Activated CD4-positive, alpha-beta memory T cell treated with anti-CD3 and anti-CD28 coated beads, Interleukin-2, amount 10 ng/mL, durations not matched to agents 7 days and 5 days (primary cell): ENCODE data around the gene PTN. TPM values are rescaled to one million over a fixed set of nuclear protein-coding genes. Genes with fewer than 3 reads are reported as not detected.

Experiments used
- CTCF ChIA-PET: fragments of 350-600 bp; sonication (Branson Sonifier 250); formaldehyde crosslinking; loops from one replicate; lab custom pipeline; 2021; ENCODE audit warnings: antibody characterized with exemption, inconsistent platforms; lab: Charles Lee
- POLR2A ChIA-PET: fragments of 350-600 bp; sonication (Branson Sonifier 250); formaldehyde crosslinking; loops from one replicate; lab custom pipeline; 2021; ENCODE audit warnings: antibody characterized with exemption; lab: Charles Lee
- DNase-seq: peaks from one replicate; pipeline ENCODE4 v3.0.0-alpha.2; 2020
- H3K27ac Mint-ChIP-seq: one replicate; pipeline ENCODE4 v1.8.0; 2021; ENCODE audit warnings: mild to moderate bottlenecking, mixed read lengths
- H3K27me3 Mint-ChIP-seq: one replicate; pipeline ENCODE4 v1.8.0; 2021; ENCODE audit warnings: mixed read lengths
- H3K36me3 Mint-ChIP-seq: one replicate; pipeline ENCODE4 v1.8.0; 2021; ENCODE audit warnings: low read depth, mixed read lengths
- H3K4me1 Mint-ChIP-seq: one replicate; pipeline ENCODE4 v1.8.0; 2021; ENCODE audit warnings: mixed read lengths
- H3K4me3 Mint-ChIP-seq: one replicate; pipeline ENCODE4 v1.8.0; 2021; ENCODE audit warnings: mild to moderate bottlenecking, mixed read lengths
- H3K9me3 Mint-ChIP-seq: one replicate; pipeline ENCODE4 v1.8.0; 2021; ENCODE audit warnings: mixed read lengths
- total RNA-seq, 2 experiments: library from RNA; stranded (reverse); gene quantifications; one replicate each; pipeline ENCODE4 v1.2.3, GENCODE V29; 2021

Gene PTN, protein sequence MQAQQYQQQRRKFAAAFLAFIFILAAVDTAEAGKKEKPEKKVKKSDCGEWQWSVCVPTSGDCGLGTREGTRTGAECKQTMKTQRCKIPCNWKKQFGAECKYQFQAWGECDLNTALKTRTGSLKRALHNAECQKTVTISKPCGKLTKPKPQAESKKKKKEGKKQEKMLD
- not detected for total RNA-seq

DNA sequence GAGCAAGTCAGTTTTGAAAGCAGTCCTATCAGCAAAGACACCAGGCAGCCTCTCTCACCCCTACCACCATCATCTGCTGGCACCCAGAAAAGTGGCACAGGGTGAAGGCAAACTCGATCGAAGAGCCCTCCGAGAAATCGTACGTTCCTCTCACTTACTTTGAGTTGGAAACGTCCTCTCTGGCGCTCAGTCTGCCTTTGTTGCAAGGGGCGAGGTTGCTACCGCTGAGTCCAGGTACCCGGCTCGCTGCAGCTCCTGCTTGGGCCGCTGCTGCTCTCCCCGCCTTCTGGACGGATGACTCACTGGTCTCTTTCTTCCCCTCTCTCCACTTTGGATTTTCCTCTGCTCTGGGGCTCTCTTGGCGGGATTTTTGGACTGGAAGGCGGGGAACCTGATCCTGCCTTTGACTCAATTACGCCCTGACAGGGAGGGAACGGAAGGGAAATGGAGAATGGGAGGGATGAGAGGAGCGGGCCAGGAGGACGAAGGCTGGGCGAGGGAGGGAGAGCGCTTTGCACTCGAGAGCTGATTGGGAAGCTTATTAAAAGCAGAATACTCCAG, at the start of gene PTN:
Gene PTN, minus strand, starts transcription at position 453 of the 561 bp plus-strand sequence. CDS start 88,760 bp downstream, outside the sequence.
- peaks cover 3% of the 10 kb centered on the region for H3K27me3 Mint-ChIP-seq
- H3K9me3 Mint-ChIP-seq: peaks cover 3% of the 10 kb centered on the region
- DNase-seq: no peak
- H3K4me1 Mint-ChIP-seq: no peaks in the 10 kb centered on the region
- CTCF ChIA-PET: no interaction called here
- H3K4me3 Mint-ChIP-seq: no peak within 1 kb of the TSS
- no peaks in the 10 kb centered on the region for H3K36me3 Mint-ChIP-seq
- POLR2A ChIA-PET: no interaction called here
- no peak within 1 kb of the TSS for H3K27ac Mint-ChIP-seq

- Mint-ChIP-seq H3K27ac (no peak overlapping the region), H3K4me3 (no peak overlapping the region), H3K9me3 (no peaks in the 10 kb centered on the region), H3K4me1 (no peaks in the 10 kb centered on the region), H3K36me3 (no peaks in the 10 kb centered on the region), H3K27me3 (no peaks in the 10 kb centered on the region)
- CTCF ChIA-PET: no interaction called here
- POLR2A ChIA-PET: no interaction called here
- no peak for DNase-seq
Measured at GRCh38 chr7:137390076-137390475, 46.5 kb upstream of the PTN start.

GRCh38 chr7:137388916-137389315, 45.4 kb upstream of the PTN start:
- Mint-ChIP-seq H3K4me1 (no peaks in the 10 kb centered on the region), H3K9me3 (no peaks in the 10 kb centered on the region), H3K4me3 (no peak overlapping the region), H3K27me3 (no peaks in the 10 kb centered on the region), H3K27ac (no peak overlapping the region), H3K36me3 (no peaks in the 10 kb centered on the region)
- DNase-seq: no peak
- ChIA-PET POLR2A (no interaction called here), CTCF (no interaction called here)

GRCh38 chr7:137386966-137387365, 43.4 kb upstream of the PTN start:
- H3K27me3 Mint-ChIP-seq: no peaks in the 10 kb centered on the region
- DNase-seq: no peak
- POLR2A ChIA-PET: no interaction called here
- no peak overlapping the region for H3K27ac Mint-ChIP-seq
- H3K4me1 Mint-ChIP-seq: no peaks in the 10 kb centered on the region
- CTCF ChIA-PET: no interaction called here
- no peaks in the 10 kb centered on the region for H3K36me3 Mint-ChIP-seq
- no peak overlapping the region for H3K4me3 Mint-ChIP-seq
- no peaks in the 10 kb centered on the region for H3K9me3 Mint-ChIP-seq

GRCh38 chr7:137381045-137381444, 37.5 kb upstream of the PTN start:
- no peak overlapping the region for H3K4me3 Mint-ChIP-seq
- ChIA-PET CTCF (no interaction called here), POLR2A (no interaction called here)
- no peaks in the 10 kb centered on the region for H3K4me1 Mint-ChIP-seq
- no peak for DNase-seq
- H3K27ac Mint-ChIP-seq: no peak overlapping the region
- no peaks in the 10 kb centered on the region for H3K36me3 Mint-ChIP-seq
- no peaks in the 10 kb centered on the region for H3K9me3 Mint-ChIP-seq
- H3K27me3 Mint-ChIP-seq: no peaks in the 10 kb centered on the region

GRCh38 chr7:137373507-137373906, 30.0 kb upstream of the PTN start:
- ChIA-PET POLR2A (no interaction called here), CTCF (no interaction called here)
- DNase-seq: no peak
- H3K36me3 Mint-ChIP-seq: no peaks in the 10 kb centered on the region
- H3K27me3 Mint-ChIP-seq: no peaks in the 10 kb centered on the region
- no peak overlapping the region for H3K4me3 Mint-ChIP-seq
- H3K9me3 Mint-ChIP-seq: peaks cover 8% of the 10 kb centered on the region
- H3K27ac Mint-ChIP-seq: no peak overlapping the region
- no peaks in the 10 kb centered on the region for H3K4me1 Mint-ChIP-seq

GRCh38 chr7:137371616-137372015, 28.1 kb upstream of the PTN start:
- H3K27me3 Mint-ChIP-seq: no peaks in the 10 kb centered on the region
- H3K36me3 Mint-ChIP-seq: no peaks in the 10 kb centered on the region
- ChIA-PET CTCF (no interaction called here), POLR2A (no interaction called here)
- DNase-seq: no peak
- no peaks in the 10 kb centered on the region for H3K4me1 Mint-ChIP-seq
- peaks cover 8% of the 10 kb centered on the region for H3K9me3 Mint-ChIP-seq
- no peak overlapping the region for H3K27ac Mint-ChIP-seq
- no peak overlapping the region for H3K4me3 Mint-ChIP-seq

- H3K27ac Mint-ChIP-seq: no peak overlapping the region
- POLR2A ChIA-PET: no interaction called here
- H3K27me3 Mint-ChIP-seq: no peaks in the 10 kb centered on the region
- no peaks in the 10 kb centered on the region for H3K36me3 Mint-ChIP-seq
- no peak overlapping the region for H3K4me3 Mint-ChIP-seq
- peaks cover 13% of the 10 kb centered on the region for H3K9me3 Mint-ChIP-seq
- CTCF ChIA-PET: no interaction called here
- H3K4me1 Mint-ChIP-seq: no peaks in the 10 kb centered on the region
- DNase-seq: no peak
Measured at GRCh38 chr7:137366995-137367394, 23.5 kb upstream of the PTN start.

GRCh38 chr7:137363683-137364082, 20.1 kb upstream of the PTN start:
- H3K4me1 Mint-ChIP-seq: no peaks in the 10 kb centered on the region
- H3K4me3 Mint-ChIP-seq: no peak overlapping the region
- H3K27ac Mint-ChIP-seq: no peak overlapping the region
- peaks cover 31% of the 10 kb centered on the region for H3K9me3 Mint-ChIP-seq
- no peaks in the 10 kb centered on the region for H3K36me3 Mint-ChIP-seq
- POLR2A ChIA-PET: no interaction called here
- CTCF ChIA-PET: no interaction called here
- H3K27me3 Mint-ChIP-seq: no peaks in the 10 kb centered on the region
- no peak for DNase-seq

- no peak overlapping the region for H3K4me3 Mint-ChIP-seq
- no peak overlapping the region for H3K27ac Mint-ChIP-seq
- DNase-seq: no peak
- no peaks in the 10 kb centered on the region for H3K4me1 Mint-ChIP-seq
- ChIA-PET POLR2A (no interaction called here), CTCF (no interaction called here)
- H3K36me3 Mint-ChIP-seq: no peaks in the 10 kb centered on the region
- H3K27me3 Mint-ChIP-seq: no peaks in the 10 kb centered on the region
- peaks cover 31% of the 10 kb centered on the region for H3K9me3 Mint-ChIP-seq
Measured at GRCh38 chr7:137360087-137360679, 16.6 kb upstream of the PTN start.

DNA sequence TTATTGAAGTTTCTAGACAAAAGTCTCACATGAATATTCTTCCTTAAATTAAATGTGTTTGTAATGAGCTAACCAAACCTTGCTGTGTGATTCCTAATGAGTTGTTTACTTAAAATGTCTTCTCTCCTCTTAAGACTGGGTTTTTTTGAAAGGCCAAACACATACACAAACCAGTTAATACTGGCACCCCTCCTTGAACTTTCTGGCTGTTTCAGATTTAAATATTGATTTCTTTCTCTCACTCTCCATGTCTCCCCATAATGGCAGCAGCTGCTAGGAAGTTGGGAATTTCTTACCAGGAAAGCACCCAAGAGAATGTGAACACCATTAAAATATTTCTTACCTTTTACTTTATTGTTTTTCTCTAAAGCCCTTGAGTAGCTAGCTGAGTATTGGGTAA, 11.4 kb upstream of the PTN start:
- POLR2A ChIA-PET: no interaction called here
- CTCF ChIA-PET: no interaction called here

GRCh38 chr7:137354396-137354795, 10.9 kb upstream of the PTN start:
- CTCF ChIA-PET: no interaction called here
- DNase-seq: no peak
- peaks cover 3% of the 10 kb centered on the region for H3K9me3 Mint-ChIP-seq

More for the DNA sequence above, 11.4 kb upstream of the PTN start:
- Mint-ChIP-seq H3K9me3 (peaks cover 5% of the 10 kb centered on the region), H3K27me3 (no peaks in the 10 kb centered on the region), H3K4me3 (no peak overlapping the region), H3K36me3 (no peaks in the 10 kb centered on the region), H3K4me1 (no peaks in the 10 kb centered on the region), H3K27ac (no peak overlapping the region)
- DNase-seq: no peak

GRCh38 chr7:137351941-137352340, 8.4 kb upstream of the PTN start:
- no peak overlapping the region for H3K4me3 Mint-ChIP-seq
- H3K27ac Mint-ChIP-seq: no peak overlapping the region
- CTCF ChIA-PET: no interaction called here
- H3K36me3 Mint-ChIP-seq: no peaks in the 10 kb centered on the region
- DNase-seq: no peak
- H3K9me3 Mint-ChIP-seq: peaks cover under 1% of the 10 kb centered on the region
- POLR2A ChIA-PET: no interaction called here
- H3K27me3 Mint-ChIP-seq: no peaks in the 10 kb centered on the region
- H3K4me1 Mint-ChIP-seq: no peaks in the 10 kb centered on the region

More at GRCh38 chr7:137354396-137354795, 10.9 kb upstream of the PTN start:
- Mint-ChIP-seq H3K36me3 (no peaks in the 10 kb centered on the region), H3K27ac (no peak overlapping the region), H3K4me1 (no peaks in the 10 kb centered on the region), H3K4me3 (no peak overlapping the region), H3K27me3 (no peaks in the 10 kb centered on the region)
- POLR2A ChIA-PET: no interaction called here
